ENCODE measurements around the gene VKORC1.

GRCh38 chr16:31141489-31142108 lies 47.0 kb upstream of the VKORC1 start:
- TF ChIP-seq POLR2AphosphoS5 (IDR thresholded peaks at IDR 0.05) (no peak), POLR2A (IDR thresholded peaks at IDR 0.05) (no peak), CTCF (IDR thresholded peaks at IDR 0.05) (no peak)
